GM19397 (cell line): ENCODE results near the gene RSKR.
"Not testable (repeated sequence)": the region's sequence is repeated elsewhere in the genome, so short reads cannot be mapped to it uniquely, and the experiment has no call there.

Experiments used
- ATAC-seq: cut with Tn5 transposase; IDR thresholded peaks from one replicate; pipeline ENCODE4 v1.9.1; 2021; ENCODE audit warnings: mild to moderate bottlenecking, moderate library complexity; ENCODE audit not compliant: unreplicated experiment

The RSKR gene

DNA sequence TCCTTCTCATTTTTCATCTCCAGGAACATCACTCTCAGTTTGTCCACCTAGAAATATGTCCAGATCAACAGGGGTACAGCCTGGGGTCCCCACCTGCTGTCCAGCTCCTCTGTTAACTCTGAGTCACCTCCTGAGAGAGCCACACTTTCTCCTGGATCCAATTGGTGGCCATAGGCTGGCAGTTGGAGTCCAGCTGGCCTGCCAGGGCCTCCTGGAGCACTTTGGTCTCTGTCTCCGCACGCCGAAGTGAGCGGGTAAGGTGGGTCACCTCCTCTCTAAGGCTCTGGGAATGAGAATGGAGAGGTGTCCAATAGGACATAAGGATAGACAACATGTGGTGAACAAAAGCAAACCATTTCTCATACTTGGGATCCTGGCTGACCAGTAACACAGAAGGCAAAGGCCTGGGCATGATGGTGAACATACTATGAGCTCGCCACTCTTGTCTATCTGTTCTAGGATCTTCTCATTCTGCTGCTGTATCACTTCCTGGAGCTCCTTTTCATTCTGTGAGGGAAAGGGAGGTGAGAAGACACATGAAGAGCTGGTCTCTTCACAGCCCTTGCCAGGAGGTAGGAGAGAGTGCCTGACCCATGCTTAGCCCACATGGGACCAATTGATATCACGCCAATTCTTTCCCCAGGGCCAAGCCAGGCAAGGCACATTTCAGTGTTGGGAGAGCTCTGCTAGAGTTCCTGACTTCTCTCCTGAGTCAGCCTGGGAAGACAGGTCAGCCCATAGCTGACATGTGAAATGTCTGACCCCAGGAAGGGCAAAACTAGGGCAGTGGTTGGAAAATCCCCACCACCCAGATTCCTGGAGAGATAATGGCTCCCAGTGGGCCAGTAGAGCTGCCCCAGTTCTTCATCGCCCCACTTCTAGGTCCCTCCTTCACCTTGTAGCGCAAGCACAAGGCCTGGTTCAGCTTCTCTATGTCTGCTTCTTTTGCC, 35.5 kb downstream of the RSKR start:
- ATAC-seq, result no peak

DNA sequence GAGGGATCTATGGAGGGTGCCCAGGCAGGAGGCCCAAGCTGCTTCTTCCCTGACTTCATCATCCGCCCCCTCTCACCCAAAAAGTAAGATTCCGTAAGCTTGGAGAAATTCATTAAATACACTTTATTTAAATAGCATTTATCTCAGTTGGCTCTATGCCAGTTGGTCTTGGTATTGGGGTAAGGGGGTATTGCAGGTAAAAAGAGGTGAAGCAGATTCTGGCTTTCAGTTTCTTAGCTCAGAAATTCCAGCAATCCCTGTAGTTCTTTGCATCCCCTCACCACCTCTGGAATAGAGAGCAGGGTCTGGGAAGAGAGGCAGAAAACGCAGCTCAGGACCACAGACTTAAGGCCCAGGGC, 36.5 kb downstream of the RSKR start:
- no peak for ATAC-seq

DNA sequence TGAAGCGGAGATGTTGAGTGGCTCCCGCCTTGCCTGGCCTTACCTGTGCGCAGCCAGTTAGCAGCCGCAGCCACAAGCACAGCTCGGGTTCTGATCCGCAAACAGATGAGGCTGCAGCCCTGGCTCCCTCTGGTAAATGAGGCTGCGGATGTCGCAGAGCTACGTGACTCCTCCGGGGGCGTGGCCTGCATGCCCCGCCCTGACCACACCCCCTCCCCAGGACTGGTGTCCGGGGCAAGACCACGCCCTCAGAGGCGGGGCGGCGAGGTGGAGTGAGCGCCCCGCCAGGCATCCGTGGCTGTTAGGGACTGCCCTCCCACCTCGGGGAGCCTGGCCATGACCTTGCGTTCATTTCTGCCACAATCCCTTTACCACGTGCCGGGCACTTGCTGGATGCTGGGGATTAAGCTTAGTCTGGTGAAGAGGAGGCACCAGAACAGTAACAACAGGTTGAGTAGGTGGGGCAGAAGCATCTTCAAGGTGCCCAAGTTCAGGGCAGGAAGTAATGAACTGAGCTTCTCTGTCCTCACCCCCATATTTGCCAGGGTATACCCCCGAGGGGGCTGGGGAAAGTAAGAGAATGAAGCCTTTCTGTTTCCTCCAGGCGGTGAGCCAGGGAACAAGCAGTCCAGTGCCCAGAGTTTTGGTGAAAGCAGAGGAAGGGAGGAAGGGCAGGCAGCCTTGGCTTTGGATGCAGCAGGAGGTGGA, 37.1 kb downstream of the RSKR start, which contains the start of gene ALDOC:
Gene ALDOC, minus strand, starts transcription at position 138 of the 708 bp plus-strand sequence. CDS start 1,363 bp downstream, outside the sequence.
- peak; percentile 90 for ATAC-seq

DNA sequence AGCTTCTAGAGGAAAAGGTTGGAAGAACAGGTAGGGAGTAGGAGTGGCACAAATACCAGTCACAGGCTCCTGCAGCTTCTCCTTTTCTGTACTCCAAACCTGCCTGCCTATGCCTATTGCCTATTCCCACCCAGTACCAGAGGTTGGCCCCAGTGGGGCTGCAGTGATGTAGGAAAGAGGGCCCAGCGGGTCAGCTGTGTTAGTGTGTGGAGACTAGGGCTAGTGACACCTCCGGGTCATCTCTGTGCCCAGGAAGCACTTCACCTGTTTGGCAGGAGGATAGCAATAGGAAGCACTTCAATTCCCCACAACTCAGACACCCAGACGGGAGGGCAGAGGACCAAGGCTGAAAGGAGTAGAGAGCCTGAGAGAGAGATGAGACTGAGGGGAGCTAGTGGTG, 38.0 kb downstream of the RSKR start:
- not testable (repeated sequence) for ATAC-seq

DNA sequence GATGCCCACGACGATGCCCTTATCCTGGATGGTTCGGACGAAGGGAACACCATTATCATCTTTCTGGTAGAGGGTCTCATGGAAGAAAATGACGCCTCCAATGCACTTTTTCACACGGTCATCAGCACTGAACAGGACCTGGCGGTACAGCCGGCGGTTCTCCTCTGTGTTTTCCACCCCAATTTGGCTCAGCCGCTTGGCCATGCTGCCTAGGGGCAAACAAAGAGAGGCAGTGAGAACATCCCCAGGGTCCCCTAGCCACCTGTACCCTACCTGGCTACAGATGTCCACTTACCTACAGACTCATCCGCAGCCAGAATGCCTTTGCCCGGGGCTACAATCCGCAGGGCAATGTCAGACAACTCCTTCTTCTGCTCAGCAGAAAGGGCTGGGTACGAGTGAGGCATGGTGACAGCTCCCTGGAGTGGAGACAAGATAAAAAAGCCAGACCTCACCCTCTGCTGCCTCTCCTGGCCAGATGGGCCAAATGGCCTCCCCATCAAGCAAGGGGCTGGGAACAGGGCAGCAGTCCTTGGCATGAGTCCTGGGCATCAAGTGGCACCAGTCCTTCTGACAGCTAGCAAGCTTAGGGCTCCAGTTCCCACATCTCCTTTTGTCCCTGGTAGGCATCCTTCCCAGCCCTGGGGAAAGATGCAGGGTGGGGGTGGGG, 38.7 kb downstream of the RSKR start:
- ATAC-seq, result no peak

DNA sequence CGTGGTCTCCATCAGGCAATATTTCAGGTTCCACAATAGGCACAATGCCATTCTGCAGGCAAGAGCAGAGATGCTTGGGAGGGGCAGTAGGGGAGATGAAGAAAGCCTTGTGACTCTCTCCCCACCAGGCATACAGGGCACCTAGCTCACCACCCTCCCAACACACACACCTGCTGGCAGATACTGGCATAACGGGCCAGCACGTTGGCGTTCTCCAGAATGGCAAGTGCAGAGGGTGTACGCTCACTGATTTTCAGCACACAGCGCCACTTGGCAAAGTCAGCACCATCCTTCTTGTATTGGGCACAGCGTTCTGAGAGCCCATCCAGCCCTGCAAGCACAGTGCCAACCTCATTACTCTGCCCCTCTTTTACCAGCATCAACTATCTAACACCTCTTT, 39.5 kb downstream of the RSKR start:
- ATAC-seq, result no peak

DNA sequence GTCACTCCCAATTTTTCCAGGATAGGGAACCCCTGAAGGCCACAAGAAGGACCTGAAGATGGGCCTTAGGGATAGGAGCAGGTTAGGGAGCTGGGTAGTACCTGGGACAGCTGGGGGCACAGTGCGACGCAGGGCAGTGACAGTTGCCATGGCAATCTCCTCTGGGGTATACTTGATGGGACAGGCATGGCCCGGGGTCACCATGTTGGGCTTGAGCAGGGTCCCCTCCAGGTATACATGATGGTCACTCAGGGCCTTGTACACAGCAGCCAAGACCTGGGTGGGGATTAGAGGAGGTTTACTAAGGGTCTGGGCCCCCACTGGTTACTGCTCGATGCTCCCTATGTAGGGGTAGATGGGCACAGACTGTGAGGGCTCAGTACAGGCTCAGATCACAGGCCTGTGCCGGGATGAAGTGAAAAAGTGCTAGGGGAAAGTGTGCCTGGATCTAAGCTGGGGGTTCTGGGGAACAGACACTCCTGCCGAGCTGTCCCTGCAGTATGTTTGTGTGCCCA, 40.0 kb downstream of the RSKR start:
- ATAC-seq, result no peak

DNA sequence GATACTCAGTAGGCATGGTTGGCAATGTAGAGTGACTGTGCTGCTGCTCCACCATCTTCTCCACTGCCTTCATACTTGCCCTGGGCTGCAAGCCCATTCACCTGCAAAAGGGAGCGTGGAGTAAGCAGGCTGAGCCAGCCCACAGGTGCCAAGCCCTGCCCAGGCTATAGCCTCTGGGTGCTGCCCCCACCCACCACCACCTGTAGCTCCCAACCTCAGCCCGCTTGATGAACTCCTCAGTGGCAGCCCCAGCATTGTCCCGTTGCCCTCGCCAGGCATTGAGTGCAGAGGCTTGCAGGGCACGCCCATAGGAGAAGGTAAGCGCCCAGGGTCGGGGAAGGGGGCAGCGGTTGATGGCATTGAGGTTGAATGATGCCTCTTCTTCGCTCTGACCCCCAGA, 40.5 kb downstream of the RSKR start:
- ATAC-seq, result no peak

DNA sequence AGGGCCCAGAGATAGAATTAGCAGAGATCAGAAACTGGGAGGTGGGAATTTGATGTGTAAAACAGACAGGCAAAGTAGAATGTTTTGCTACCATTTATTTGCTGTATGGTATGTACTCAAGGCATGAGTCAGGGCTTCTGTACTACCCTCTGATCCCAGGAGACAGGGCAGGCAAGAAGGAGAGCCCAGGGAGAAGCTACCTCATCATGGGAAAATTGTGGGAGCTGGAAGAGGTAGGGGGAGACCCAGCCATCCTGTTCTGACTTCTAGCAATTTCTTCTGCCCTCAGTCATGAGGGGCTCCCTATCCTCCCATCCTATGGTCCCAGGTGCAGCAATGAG, 41.0 kb downstream of the RSKR start:
- no peak for ATAC-seq

DNA sequence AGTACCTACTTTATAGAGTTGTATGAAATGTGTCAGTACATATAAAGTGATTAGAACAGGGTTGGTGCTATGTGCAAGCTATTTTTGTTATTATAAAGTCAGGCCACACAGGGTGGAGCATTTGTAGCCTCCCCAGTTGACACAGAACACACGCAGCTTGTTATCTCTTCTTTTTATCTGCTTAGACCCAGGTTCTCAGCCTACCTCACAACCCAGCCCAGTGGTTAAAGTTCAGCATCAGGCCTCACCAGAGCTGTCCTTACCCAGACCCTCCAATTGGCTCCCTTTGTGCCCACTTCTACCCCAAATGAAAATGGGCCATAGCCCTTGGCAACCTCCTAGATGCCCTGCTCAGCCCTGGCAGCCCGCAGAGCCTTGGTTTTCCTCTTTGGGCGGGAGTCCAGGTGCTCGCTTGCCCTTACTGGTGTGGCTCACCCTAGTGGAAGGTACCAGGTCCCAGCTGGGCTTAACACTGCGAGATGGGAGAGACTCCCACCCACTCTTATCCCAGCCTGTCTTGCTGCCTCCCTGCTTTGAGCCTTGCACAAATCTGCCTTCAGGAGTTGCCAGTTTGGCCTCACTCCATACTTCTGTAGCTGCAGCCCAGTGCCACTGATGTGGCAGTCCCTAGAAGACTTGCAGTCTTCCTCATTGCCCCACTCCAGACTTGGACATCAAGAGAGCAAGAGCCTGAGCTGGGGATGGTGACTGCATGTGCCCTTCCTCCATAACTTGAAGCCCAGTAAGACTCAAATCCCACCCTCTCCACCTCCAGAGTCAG, 41.5 kb downstream of the RSKR start:
- ATAC-seq, result no peak

DNA sequence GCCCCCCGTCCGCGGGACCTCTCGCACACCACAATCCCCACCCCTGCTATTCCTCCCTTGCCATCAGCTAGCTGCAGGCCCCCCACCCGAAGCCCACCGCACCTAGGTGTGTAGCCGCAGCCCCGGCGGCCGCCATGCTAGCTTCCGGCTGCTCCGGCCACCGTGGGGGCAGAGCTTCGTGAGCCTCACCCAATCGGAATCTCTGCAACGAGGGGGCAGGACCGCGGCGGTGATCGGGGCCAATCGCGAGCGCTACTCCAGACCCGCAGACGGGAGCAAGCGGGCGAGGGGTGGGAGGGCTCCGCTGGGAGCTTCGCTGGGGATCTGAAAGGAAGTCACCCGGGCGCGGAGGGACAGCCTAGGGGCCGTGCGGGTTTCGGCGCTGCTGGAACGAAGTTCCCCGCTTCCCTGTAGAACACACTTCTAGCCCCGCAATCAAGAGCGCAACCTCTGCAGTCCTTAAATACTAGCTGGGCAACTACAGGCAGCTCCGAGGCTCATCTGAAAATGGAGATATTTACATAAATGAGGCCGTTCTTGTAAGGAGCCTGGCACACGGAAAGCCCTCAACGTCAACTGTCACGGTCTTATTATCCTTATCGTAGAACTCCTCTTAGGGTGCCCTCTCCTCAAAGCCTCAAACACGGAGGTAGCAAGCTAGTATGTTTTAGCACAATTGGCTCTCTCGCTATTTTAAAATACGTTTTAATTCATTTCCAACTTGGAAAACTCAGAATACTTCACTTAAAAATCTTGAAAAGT, 42.4 kb downstream of the RSKR start, which contains the start of gene PIGS:
Gene PIGS, minus strand, starts transcription at position 164 of the 762 bp plus-strand sequence. Its CDS starts 28 bp downstream, at position 136.
- ATAC-seq, result peak; percentile 91

DNA sequence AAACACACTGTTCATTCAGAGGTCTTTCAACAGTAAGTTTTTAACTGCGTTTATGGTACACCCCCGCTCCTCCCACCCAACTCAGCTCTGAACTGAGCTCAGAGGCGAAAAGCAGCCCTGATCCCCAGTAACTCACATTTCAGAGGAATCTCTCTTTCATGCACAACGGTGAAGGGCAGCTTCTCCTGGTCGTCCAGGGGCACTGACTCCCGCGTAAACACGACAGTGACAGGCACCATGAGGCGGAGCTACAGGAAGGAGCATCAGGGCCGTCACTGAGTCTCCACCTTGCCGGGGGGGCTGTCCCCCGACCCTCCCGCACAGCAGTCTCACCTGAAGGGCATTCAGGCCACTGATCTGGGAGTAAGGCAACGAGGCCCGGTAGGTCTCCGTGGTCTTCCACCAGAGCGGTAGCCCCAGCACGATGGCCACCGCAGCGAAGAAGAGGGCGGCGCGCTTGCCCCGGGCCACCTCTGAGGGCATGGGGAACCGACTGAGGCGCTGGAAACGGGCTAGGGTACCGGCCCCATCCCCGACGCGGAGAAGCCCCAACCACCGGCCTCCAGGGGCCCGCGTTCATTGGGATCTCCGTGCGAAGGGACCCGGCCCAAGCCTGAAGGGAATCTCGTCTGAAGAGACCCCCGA, 43.1 kb downstream of the RSKR start:
- peak; percentile 33 for ATAC-seq

DNA sequence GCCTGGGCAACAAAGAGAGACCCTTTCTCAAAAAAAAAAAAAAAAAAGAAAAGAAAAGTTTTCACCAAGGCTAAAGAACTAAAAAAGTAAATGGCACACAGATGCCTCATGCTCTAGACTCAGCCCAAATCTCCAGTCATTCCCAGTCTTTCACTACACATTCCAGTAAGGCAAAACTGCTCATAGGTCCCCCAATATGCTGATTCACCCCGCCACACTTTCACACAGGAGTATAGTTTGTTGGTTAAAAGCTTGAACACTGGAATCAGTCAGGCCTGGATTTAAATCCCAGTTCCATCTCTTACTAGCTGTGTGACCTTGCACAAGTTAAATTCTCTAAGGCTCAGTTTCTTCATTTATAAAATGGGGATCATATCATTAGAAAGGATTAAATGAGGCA, 44.5 kb downstream of the RSKR start:
- ATAC-seq, result no peak

DNA sequence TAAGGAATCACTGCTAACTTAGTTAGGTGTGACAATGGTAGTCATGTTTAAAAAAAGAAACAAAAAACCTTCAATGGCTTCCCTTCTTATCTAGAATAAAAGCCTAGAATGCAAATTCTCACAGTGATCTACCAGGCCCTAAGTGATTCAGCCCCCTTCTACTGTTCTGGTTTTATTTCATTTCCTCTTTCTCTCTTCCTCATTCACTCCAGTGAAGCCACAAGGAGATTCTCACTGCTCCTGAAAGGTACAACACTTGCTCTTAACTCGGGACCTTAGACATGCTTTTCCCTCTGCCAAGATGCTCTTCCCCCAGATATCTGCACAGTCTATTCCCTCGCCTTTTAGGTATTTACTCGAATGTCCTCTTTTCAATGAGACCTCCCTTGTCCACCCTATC, 46.4 kb downstream of the RSKR start:
- ATAC-seq, result no peak

DNA sequence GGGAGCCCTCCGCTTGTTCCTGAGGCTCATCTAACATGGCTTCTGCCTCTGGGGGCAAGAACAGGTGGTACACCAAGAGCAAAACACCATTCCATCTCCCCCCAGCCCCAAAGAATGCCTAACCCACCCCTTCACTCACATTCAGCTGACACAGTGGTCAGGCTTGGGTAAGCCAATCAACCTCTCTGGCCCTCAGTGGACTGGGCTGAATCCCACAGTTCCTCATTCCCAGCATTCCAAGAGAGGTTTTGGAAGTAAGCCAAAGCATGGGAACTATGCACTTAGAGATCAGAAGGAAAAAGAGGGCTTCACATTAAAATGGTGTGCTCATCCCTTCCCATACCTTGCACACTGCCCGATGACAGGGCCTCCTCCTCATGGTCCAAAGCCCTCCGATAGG, 50.5 kb downstream of the RSKR start:
- ATAC-seq, result no peak
